OCI-LY7 (cell line): ENCODE measurements around the gene MT1A. TPM values are rescaled to one million over a fixed set of nuclear protein-coding genes. Genes with fewer than 3 reads are reported as not detected.
A peak's percentile ranks its signal among the peaks of the same experiment; 100 is the strongest.

Source experiments
- BruUV-seq: library from RNA; stranded (reverse); fragments of 400-500 nt; replicated peaks from 2 replicates; lab custom pipeline; 2021; lab: Mats Ljungman, UMichigan
- CTCF ChIA-PET: fragments of 300-600 bp; sonication (Branson Sonifier 250); formaldehyde crosslinking; loops from one replicate; lab custom pipeline; 2022; ENCODE audit warnings: antibody characterized with exemption; ENCODE audit not compliant: unreplicated experiment; lab: Charles Lee
- POLR2A ChIA-PET: fragments of 300-600 bp; sonication (Branson Sonifier 250); formaldehyde crosslinking; loops from one replicate; lab custom pipeline; 2022; ENCODE audit warnings: antibody characterized with exemption; lab: Charles Lee
- DNase-seq: peaks from one replicate; pipeline ENCODE4 v3.0.0-alpha.2; 2015; ENCODE audit warnings: low spot score
- H2AFZ ChIP-seq: fragments of 200-600 bp; sonication (generic), shearing (Covaris generic); 2 replicates; pipeline ENCODE4 v1.6.1; 2014; ENCODE audit warnings: mild to moderate bottlenecking, antibody characterized with exemption, low read length, moderate library complexity
- H3K27ac ChIP-seq: fragments of 200-600 bp; sonication (generic); 2 replicates; pipeline ENCODE4 v1.5.1; 2014; ENCODE audit warnings: mixed run types, low read depth, mild to moderate bottlenecking, moderate library complexity, low read length, inconsistent platforms; ENCODE audit not compliant: poor library complexity, severe bottlenecking
- H3K36me3 ChIP-seq: fragments of 200-600 bp; sonication (generic); 2 replicates; pipeline ENCODE4 v1.6.1; 2014; ENCODE audit warnings: mild to moderate bottlenecking, antibody characterized with exemption, low read length, moderate library complexity, mixed read lengths; ENCODE audit not compliant: insufficient read depth
- H3K4me1 ChIP-seq: fragments of 200-600 bp; sonication (generic); 2 replicates; pipeline ENCODE4 v1.5.1; 2014; ENCODE audit warnings: mild to moderate bottlenecking, low read length; ENCODE audit not compliant: insufficient read depth, poor library complexity, severe bottlenecking
- H3K4me2 ChIP-seq: fragments of 200-600 bp; sonication (generic); 2 replicates; pipeline ENCODE4 v1.6.1; 2014; ENCODE audit warnings: mild to moderate bottlenecking, low read length
- H3K4me3 ChIP-seq: fragments of 200-600 bp; sonication (generic); 2 replicates; pipeline ENCODE4 v1.5.1; 2014; ENCODE audit warnings: mild to moderate bottlenecking, low read depth, low read length; ENCODE audit not compliant: poor library complexity, severe bottlenecking
- H3K79me2 ChIP-seq: fragments of 200-600 bp; sonication (generic); 2 replicates; pipeline ENCODE4 v1.6.1; 2016; ENCODE audit warnings: low read depth, mild to moderate bottlenecking, low read length, moderate library complexity, mixed read lengths; ENCODE audit not compliant: insufficient read depth
- H3K9me2 ChIP-seq: fragments of 200-600 bp; sonication (generic); 2 replicates; pipeline ENCODE4 v1.6.1; 2016; ENCODE audit warnings: mild to moderate bottlenecking, low read length, mixed read lengths; ENCODE audit not compliant: insufficient read depth
- H3K9me3 ChIP-seq: fragments of 200-600 bp; sonication (generic); 2 replicates; pipeline ENCODE4 v1.6.1; 2014; ENCODE audit warnings: mild to moderate bottlenecking, mixed run types, low read length, mixed read lengths
- H4K20me1 ChIP-seq: fragments of 200-600 bp; sonication (generic); 2 replicates; pipeline ENCODE4 v1.6.1; 2014; ENCODE audit warnings: mild to moderate bottlenecking, antibody characterized with exemption, low read length, moderate library complexity, mixed read lengths; ENCODE audit not compliant: insufficient read depth
- CTCF ChIP-seq: fragments of 200-600 bp; sonication (generic); conservative IDR thresholded peaks from 2 replicates; pipeline ENCODE4 v1.5.1; 2014; ENCODE audit warnings: mild to moderate bottlenecking, antibody characterized with exemption, low read length, moderate library complexity, mixed read lengths
- EZH2phosphoT487 ChIP-seq: fragments of 200-600 bp; sonication (generic); IDR thresholded peaks from 2 replicates; pipeline ENCODE4 v1.6.1; 2018; ENCODE audit warnings: low read depth, borderline replicate concordance, mild to moderate bottlenecking, mixed run types, antibody characterized with exemption, low read length, moderate library complexity, mixed read lengths
- intact Hi-C: fragments of 100-400 bp; cut with micrococcal nuclease; formaldehyde crosslinking; loops from one replicate; pipeline ENCODE4 v1.10.0; 2022; ENCODE audit not compliant: unreplicated experiment
- total RNA-seq, 2 experiments: library from RNA; depleted of rRNA in 1 of 2; stranded (reverse); fragments of >200 nt in 1 of 2; shearing (Covaris generic) in 1 of 2; gene quantifications; 2 replicates each; pipeline ENCODE4 v1.2.3, GENCODE V29; 2014 to 2022

Gene MT1A
- total RNA-seq, 2 experiments from 2014 or later: not detected

GRCh38 chr16:56605475-56605874 is 33.0 kb upstream of the MT1A start:
- intact Hi-C loops: no loop called here
- Histone ChIP-seq H3K4me3 (no peak overlapping the region), H3K4me1 (peaks cover 39% of the 10 kb centered on the region), H3K79me2 (no peaks in the 10 kb centered on the region), H3K27ac (no peak overlapping the region), H4K20me1 (no peaks in the 10 kb centered on the region), H3K36me3 (no peaks in the 10 kb centered on the region), H3K9me2 (no peaks in the 10 kb centered on the region), H2AFZ (no peak overlapping the region; the same call in 1 of the 2 replicates), H3K9me3 (no peaks in the 10 kb centered on the region), H3K4me2 (peak overlapping the region; percentile 32)
- no TSS peak for BruUV-seq
- DNase-seq: no peak
- CTCF ChIA-PET: interaction anchor here (0.6 to 1.4 kb wide), 3 partner anchors 25 to 96 kb away, joined by 3 to 5 read pairs (median 3); no protein-coding TSS in a partner anchor
- POLR2A ChIA-PET: interaction anchor here (0.6 to 1.1 kb wide), 3 partner anchors 21 to 78 kb away, joined by 3 to 5 read pairs (median 3); no protein-coding TSS in a partner anchor
- no peak for TF ChIP-seq EZH2phosphoT487
- no peak for TF ChIP-seq CTCF

- no peaks in the 10 kb centered on the region for H3K9me3 ChIP-seq
- ChIA-PET POLR2A (interaction anchor here (0.7 kb wide), 1 partner anchor 34 kb away, joined by 3 read pairs; no protein-coding TSS in a partner anchor), CTCF (interaction anchor here (0.6 to 1.0 kb wide), 2 partner anchors 24 to 30 kb away, joined by 3 to 5 read pairs; no protein-coding TSS in a partner anchor)
- no peak for DNase-seq
- intact Hi-C loops: no loop called here
- no peaks in the 10 kb centered on the region for H3K36me3 ChIP-seq
- TF ChIP-seq EZH2phosphoT487: no peak
- TF ChIP-seq CTCF: no peak
- H3K4me2 ChIP-seq: no peak overlapping the region
- BruUV-seq: no TSS peak
- H3K9me2 ChIP-seq: no peaks in the 10 kb centered on the region
- H2AFZ ChIP-seq: no peak overlapping the region; the same call in 1 of the 2 replicates
- no peaks in the 10 kb centered on the region for H4K20me1 ChIP-seq
- H3K4me3 ChIP-seq: no peak overlapping the region
- H3K27ac ChIP-seq: no peak overlapping the region
- no peaks in the 10 kb centered on the region for H3K79me2 ChIP-seq
- H3K4me1 ChIP-seq: peaks cover 45% of the 10 kb centered on the region
Observed at GRCh38 chr16:56606071-56606475, 32.4 kb upstream of the MT1A start.

- Histone ChIP-seq H3K4me2 (no peak overlapping the region), H3K79me2 (no peaks in the 10 kb centered on the region), H3K27ac (no peak overlapping the region), H3K4me3 (no peak overlapping the region), H3K9me3 (no peaks in the 10 kb centered on the region), H3K9me2 (no peaks in the 10 kb centered on the region), H2AFZ (no peak overlapping the region), H3K36me3 (no peaks in the 10 kb centered on the region), H4K20me1 (no peaks in the 10 kb centered on the region), H3K4me1 (peaks cover 50% of the 10 kb centered on the region)
- intact Hi-C loops: no loop called here
- POLR2A ChIA-PET: no interaction called here
- no TSS peak for BruUV-seq
- CTCF ChIA-PET: no interaction called here
- TF ChIP-seq EZH2phosphoT487: no peak
- no peak for TF ChIP-seq CTCF
- no peak for DNase-seq
Observed at GRCh38 chr16:56606476-56607108, 31.9 kb upstream of the MT1A start.
